Choroid plexus epithelial cell (primary cell): Measurements from ENCODE around the gene NUTF2.
A peak's percentile ranks its signal among the peaks of the same experiment; 100 is the strongest.

Experiments
- DNase-seq: peaks from one replicate; pipeline ENCODE4 v3.0.0-alpha.2; 2010; ENCODE audit warnings: low read depth
- H3K4me3 ChIP-seq: 2 replicates; pipeline ENCODE4 v1.5.1; 2011; ENCODE audit warnings: low read depth, mild to moderate bottlenecking, control low read depth, low read length, moderate library complexity
- CTCF ChIP-seq: conservative IDR thresholded peaks from 2 replicates; pipeline ENCODE4 v1.5.1; 2011; ENCODE audit warnings: low read depth, mild to moderate bottlenecking, control low read depth, inconsistent platforms, low read length, moderate library complexity

Gene NUTF2

GRCh38 chr16:67879462-67879861 is 32.7 kb downstream of the NUTF2 start:
- H3K4me3 ChIP-seq: no peak overlapping the region
- no peak for DNase-seq
- TF ChIP-seq CTCF: no peak

- DNase-seq: no peak
- TF ChIP-seq CTCF: no peak
- H3K4me3 ChIP-seq: no peak overlapping the region
These were observed 33.2 kb downstream of the NUTF2 start for GRCh38 chr16:67879936-67880335.

- no peak for TF ChIP-seq CTCF
- H3K4me3 ChIP-seq: no peak overlapping the region
- no peak for DNase-seq
These were observed 33.9 kb downstream of the NUTF2 start for GRCh38 chr16:67880584-67880983.

- DNase-seq: no peak
- no peak overlapping the region for H3K4me3 ChIP-seq
- no peak for TF ChIP-seq CTCF
These were observed 35.0 kb downstream of the NUTF2 start for GRCh38 chr16:67881621-67882161.

GRCh38 chr16:67882374-67883145 is 35.8 kb downstream of the NUTF2 start:
- TF ChIP-seq CTCF: no peak

GRCh38 chr16:67883146-67883871 is 36.6 kb downstream of the NUTF2 start:
- H3K4me3 ChIP-seq: no peak overlapping the region
- TF ChIP-seq CTCF: no peak
- DNase-seq: no peak

More at GRCh38 chr16:67882374-67883145, 35.8 kb downstream of the NUTF2 start:
- no peak overlapping the region for H3K4me3 ChIP-seq
- DNase-seq: no peak

GRCh38 chr16:67883872-67884261 is 37.1 kb downstream of the NUTF2 start:
- H3K4me3 ChIP-seq: no peak overlapping the region
- DNase-seq: peak; percentile 64
- peak; percentile 88 for TF ChIP-seq CTCF
